H9 (cell line): Measurements from ENCODE around the gene FBH1. TPM values are rescaled to one million over a fixed set of nuclear protein-coding genes. Genes with fewer than 3 reads are reported as not detected.

Experiments used
- DNase-seq: peaks from one replicate; pipeline ENCODE4 v3.0.0-alpha.2; 2017
- H2AFZ ChIP-seq: one replicate; pipeline ENCODE4 v1.6.1; 2013; ENCODE audit warnings: mild to moderate bottlenecking, low read length, control low read depth, moderate library complexity
- H2AK5ac ChIP-seq: 2 replicates; pipeline ENCODE4 v1.6.1; 2013; ENCODE audit warnings: low read length, control low read depth, mixed read lengths; ENCODE audit not compliant: insufficient read length
- H2BK120ac ChIP-seq: one replicate; pipeline ENCODE4 v1.6.1; 2013; ENCODE audit warnings: low read depth, mild to moderate bottlenecking, low read length, control low read depth, inconsistent platforms; ENCODE audit not compliant: poor library complexity, severe bottlenecking
- H2BK12ac ChIP-seq: 2 replicates; pipeline ENCODE4 v1.6.1; 2013; ENCODE audit warnings: low read length, control low read depth, mixed read lengths, low read depth; ENCODE audit not compliant: insufficient read length
- H2BK15ac ChIP-seq: 2 replicates; pipeline ENCODE4 v1.6.1; 2013; ENCODE audit warnings: low read depth, low read length, control low read depth
- H2BK20ac ChIP-seq: one replicate; pipeline ENCODE4 v1.6.1; 2013; ENCODE audit warnings: low read depth, mild to moderate bottlenecking, low read length, control low read depth, inconsistent platforms; ENCODE audit not compliant: poor library complexity, severe bottlenecking
- H2BK5ac ChIP-seq: 2 replicates; pipeline ENCODE4 v1.6.1; 2013; ENCODE audit warnings: low read length, control low read depth, mixed read lengths; ENCODE audit not compliant: insufficient read length
- H3K14ac ChIP-seq: 2 replicates; pipeline ENCODE4 v1.6.1; 2013; ENCODE audit warnings: low read length, control low read depth; ENCODE audit not compliant: insufficient read depth
- H3K18ac ChIP-seq: 2 replicates; pipeline ENCODE4 v1.6.1; 2013; ENCODE audit warnings: low read depth, mild to moderate bottlenecking, mixed read lengths, low read length, control low read depth; ENCODE audit not compliant: insufficient read length
- H3K23ac ChIP-seq: 2 replicates; pipeline ENCODE4 v1.6.1; 2013; ENCODE audit warnings: low read length, control low read depth, mixed read lengths, low read depth; ENCODE audit not compliant: insufficient read length
- H3K23me2 ChIP-seq: 2 replicates; pipeline ENCODE4 v1.6.1; 2013; ENCODE audit warnings: low read depth, mild to moderate bottlenecking, mixed read lengths, low read length, control low read depth; ENCODE audit not compliant: insufficient read length, poor library complexity, severe bottlenecking
- H3K27ac ChIP-seq: 2 replicates; pipeline ENCODE4 v1.5.1; 2013; ENCODE audit warnings: low read length, control low read depth, mixed read lengths, low read depth; ENCODE audit not compliant: insufficient read length
- H3K27me3 ChIP-seq: 2 replicates; pipeline ENCODE4 v1.6.1; 2013; ENCODE audit warnings: low read length, control low read depth, inconsistent platforms; ENCODE audit not compliant: insufficient read depth
- H3K4ac ChIP-seq: 2 replicates; pipeline ENCODE4 v1.6.1; 2013; ENCODE audit warnings: low read depth, mild to moderate bottlenecking, control low read depth, inconsistent platforms, low read length, moderate library complexity
- H3K4me1 ChIP-seq: 2 replicates; pipeline ENCODE4 v1.6.1; 2013; ENCODE audit warnings: low read length, control low read depth, inconsistent platforms; ENCODE audit not compliant: insufficient read depth
- H3K4me2 ChIP-seq: 2 replicates; pipeline ENCODE4 v1.6.1; 2013; ENCODE audit warnings: low read length, control low read depth, mixed read lengths; ENCODE audit not compliant: insufficient read length, insufficient read depth
- H3K56ac ChIP-seq: 2 replicates; pipeline ENCODE4 v1.6.1; 2013; ENCODE audit warnings: low read depth, mild to moderate bottlenecking, mixed read lengths, low read length, control low read depth; ENCODE audit not compliant: insufficient read length
- H3K79me1 ChIP-seq: 2 replicates; pipeline ENCODE4 v1.6.1; 2013; ENCODE audit warnings: low read depth, mild to moderate bottlenecking, moderate library complexity, low read length, control low read depth, inconsistent platforms; ENCODE audit not compliant: insufficient read depth, poor library complexity, severe bottlenecking
- H3K79me2 ChIP-seq: 2 replicates; pipeline ENCODE4 v1.6.1; 2013; ENCODE audit warnings: low read length, control low read depth, inconsistent platforms; ENCODE audit not compliant: insufficient read depth
- H3K9ac ChIP-seq: 2 replicates; pipeline ENCODE4 v1.6.1; 2013; ENCODE audit warnings: low read length, control low read depth, mixed read lengths; ENCODE audit not compliant: insufficient read length; ENCODE audit errors: extremely low read depth
- H3K9me3 ChIP-seq: one replicate; pipeline ENCODE4 v1.6.1; 2013; ENCODE audit warnings: low read depth, low read length, inconsistent platforms; ENCODE audit not compliant: control insufficient read depth
- H3T11ph ChIP-seq: one replicate; pipeline ENCODE4 v1.6.1; 2013; ENCODE audit warnings: mild to moderate bottlenecking, low read length, control low read depth, inconsistent platforms
- H4K20me1 ChIP-seq: one replicate; pipeline ENCODE4 v1.6.1; 2013; ENCODE audit not compliant: control insufficient read depth, insufficient read length, insufficient read depth
- H4K5ac ChIP-seq: 2 replicates; pipeline ENCODE4 v1.6.1; 2013; ENCODE audit warnings: low read depth, mild to moderate bottlenecking, mixed read lengths, low read length, control low read depth; ENCODE audit not compliant: insufficient read length
- H4K8ac ChIP-seq: replicated peaks from 2 replicates; pipeline ENCODE4 v1.6.1; 2013; ENCODE audit warnings: low read length, control low read depth, mixed read lengths, low read depth; ENCODE audit not compliant: insufficient read length
- H4K91ac ChIP-seq: 2 replicates; pipeline ENCODE4 v1.6.1; 2013; ENCODE audit warnings: low read depth, mild to moderate bottlenecking, moderate library complexity, mixed read lengths, low read length, control low read depth; ENCODE audit not compliant: insufficient read length
- H3K27ac Mint-ChIP-seq, 3 experiments: 2 replicates in 2 of 3; 3 replicates in 1 of 3; pipeline ENCODE4 v1.8.0; 2020 to 2021; ENCODE audit warnings: mixed read lengths in 3 of 3, mild to moderate bottlenecking in 1 of 3, moderate library complexity in 1 of 3
- H3K27me3 Mint-ChIP-seq: 2 replicates; pipeline ENCODE4 v1.8.0; 2021; ENCODE audit warnings: low read depth, mild to moderate bottlenecking, moderate library complexity, mixed read lengths
- H3K36me3 Mint-ChIP-seq, 3 experiments: 2 replicates in 2 of 3; 3 replicates in 1 of 3; pipeline ENCODE4 v1.8.0; 2020 to 2021; ENCODE audit warnings: low read depth in 3 of 3, mixed read lengths in 3 of 3; ENCODE audit not compliant: insufficient read depth in 1 of 3
- H3K4me1 Mint-ChIP-seq, 2 experiments: 2 replicates each; pipeline ENCODE4 v1.8.0; 2020; ENCODE audit warnings: mixed read lengths in 2 of 2
- H3K4me3 Mint-ChIP-seq, 2 experiments: 2 replicates in 1 of 2; 3 replicates in 1 of 2; pipeline ENCODE4 v1.8.0; 2020 to 2021; ENCODE audit warnings: mild to moderate bottlenecking in 2 of 2, mixed read lengths in 2 of 2, moderate library complexity in 1 of 2
- H3K9me3 Mint-ChIP-seq, 2 experiments: 2 replicates in 1 of 2; 3 replicates in 1 of 2; pipeline ENCODE4 v1.8.0; 2020; ENCODE audit warnings: mild to moderate bottlenecking in 2 of 2, mixed read lengths in 2 of 2, moderate library complexity in 1 of 2
- CTCF ChIP-seq: fragments of 200-600 bp; sonication (generic); conservative IDR thresholded peaks from 3 replicates; pipeline ENCODE4 v1.8.0; 2021; ENCODE audit warnings: antibody characterized with exemption, mild to moderate bottlenecking
- WGBS: extraction: QIAGEN DNeasy Blood & Tissue Kit; methylation state at CpG from one replicate; pipeline ENCODE4 v1.1.7; 2013; ENCODE audit warnings: missing lambda C conversion rate, low lambda C conversion rate, mixed read lengths; ENCODE audit not compliant: insufficient read length; ENCODE audit errors: extremely low coverage; 5-methylcytosine and 5-hydroxymethylcytosine counted together
- total RNA-seq: library from RNA; stranded (reverse); gene quantifications from 2 replicates; pipeline ENCODE4 v1.2.1, GENCODE V29; 2021

FBH1 gene
- total RNA-seq, 1 experiment from 2014 or later = 52.2 TPM

DNA sequence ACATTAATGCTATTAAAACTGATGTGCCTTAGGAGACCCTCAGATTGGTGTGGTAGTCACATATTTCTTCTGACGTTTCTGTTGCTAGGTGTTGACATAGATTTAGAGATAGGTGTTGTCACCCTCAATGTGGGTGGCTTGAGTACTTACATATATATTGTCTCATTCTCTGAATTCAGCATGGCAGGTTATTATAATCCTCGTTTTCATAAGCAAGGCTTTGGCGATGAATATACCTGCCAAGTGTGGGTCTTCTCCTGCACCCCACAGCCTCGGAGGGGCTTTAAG, 7.0 kb downstream of the FBH1 start:
- Histone ChIP-seq H3K23me2 (no peaks in the 10 kb centered on the region), H3K79me2 (peaks cover 5% of the 10 kb centered on the region; the same call in 1 of the 2 replicates), H3K9me3 (no peaks in the 10 kb centered on the region), H4K5ac (no peak overlapping the region), H2AK5ac (no peak overlapping the region), H3K4me1 (no peaks in the 10 kb centered on the region), H3K23ac (no peak overlapping the region), H4K20me1 (no peaks in the 10 kb centered on the region), H3K9ac (no peak overlapping the region), H2BK20ac (no peak overlapping the region), H3K4me2 (no peak overlapping the region), H3K56ac (no peak overlapping the region), H3K27me3 (no peaks in the 10 kb centered on the region), H2AFZ (no peak overlapping the region), H2BK120ac (no peak overlapping the region), H2BK5ac (no peak overlapping the region), H2BK12ac (no peak overlapping the region), H3K79me1 (no peaks in the 10 kb centered on the region), H3K27ac (no peak overlapping the region), H3K14ac (no peak overlapping the region), H2BK15ac (no peak overlapping the region), H4K91ac (no peak overlapping the region), H4K8ac (no peak overlapping the region), H3K18ac (no peak overlapping the region), H3K4ac (no peak overlapping the region), H3T11ph (no peak overlapping the region)
- no peak overlapping the region for H3K4me3 Mint-ChIP-seq
- H3K36me3 Mint-ChIP-seq = peaks cover 29 to 53% (median 48%) of the 10 kb centered on the region in 3 experiments; a peak in 6 of 7 replicates
- H3K9me3 Mint-ChIP-seq = no peaks in the 10 kb centered on the region
- no peak for DNase-seq
- no peaks in the 10 kb centered on the region for H3K27me3 Mint-ChIP-seq
- peaks cover 11 to 18% of the 10 kb centered on the region in 2 experiments for H3K4me1 Mint-ChIP-seq
- WGBS = no CpG with 5 or more reads among the region's 4 CpGs
- TF ChIP-seq CTCF = no peak
- no peak overlapping the region for H3K27ac Mint-ChIP-seq
